Measurements from ENCODE around the gene DRAP1. TPM values are rescaled to one million over a fixed set of nuclear protein-coding genes. Genes with fewer than 3 reads are reported as not detected.

Gene DRAP1
- total and polyA plus RNA-seq, 9 of the 15 experiments (the other 6 are each of a cell fraction or from before 2014, with no cell fraction given): 9.6 to 200 (median 92.9) TPM

- TF ChIP-seq POLR2H (tag; IDR thresholded peaks at IDR 0.05; ENCODE audit: low read depth) (no peak), HMG20A (CRISPR knock-in tag; conservative IDR thresholded peaks at IDR 0.05) (no peak), ZNF436 (CRISPR knock-in tag; IDR thresholded peaks at IDR 0.05) (no peak), TCF7L2 (IDR thresholded peaks at IDR 0.05; ENCODE audit: low read depth, low read length) (no peak), NFIC (IDR thresholded peaks at IDR 0.05) (peak; percentile 74), ZNF609 (CRISPR knock-in tag; IDR thresholded peaks at IDR 0.05; ENCODE audit: borderline replicate concordance) (no peak), SAP30 (IDR thresholded peaks at IDR 0.05; ENCODE audit: borderline replicate concordance, insufficient read depth, low read depth, low read length, poor library complexity, severe bottlenecking) (no peak), ARID1B (IDR thresholded peaks at IDR 0.05) (peak; percentile 84), ZBTB34 (CRISPR knock-in tag; IDR thresholded peaks at IDR 0.05) (no peak), ETS2 (tag; IDR thresholded peaks at IDR 0.05; ENCODE audit: borderline replicate concordance, poor library complexity, severe bottlenecking) (no peak), NBN (IDR thresholded peaks at IDR 0.05; ENCODE audit: low read depth) (no peak), ARHGAP35 (IDR thresholded peaks at IDR 0.05; ENCODE audit: partially characterized antibody) (no peak), ZNF79 (CRISPR knock-in tag; IDR thresholded peaks at IDR 0.05; ENCODE audit: low read depth) (no peak), MTA2 (IDR thresholded peaks at IDR 0.05; ENCODE audit: low read depth) (peak; percentile 65), POLR2B (IDR thresholded peaks at IDR 0.05; ENCODE audit: low read depth, partially characterized antibody) (no peak), XRCC4 (IDR thresholded peaks at IDR 0.05; ENCODE audit: extremely low read depth, insufficient read depth, insufficient read length) (no peak), ERF (CRISPR knock-in tag; IDR thresholded peaks at IDR 0.05) (no peak), E2F1 (CRISPR knock-in tag; IDR thresholded peaks at IDR 0.05) (no peak), STAT6 (CRISPR knock-in tag; IDR thresholded peaks at IDR 0.05) (no peak)
These were observed 14.8 kb downstream of the DRAP1 start (continued) for GRCh38 chr11:65934014-65934413.
